Neural progenitor cell (in vitro differentiated cells): ENCODE measurements around the gene UNCX. TPM values are rescaled to one million over a fixed set of nuclear protein-coding genes. Genes with fewer than 3 reads are reported as not detected.

Experiments used
- DNase-seq: peaks from one replicate; pipeline ENCODE4 v3.0.0-alpha.2; 2016; ENCODE audit warnings: low spot score
- H2AFZ ChIP-seq: fragments of 200-600 bp; sonication (generic); replicated peaks from 2 replicates; pipeline ENCODE4 v1.6.1; 2016; ENCODE audit warnings: antibody characterized with exemption
- H3F3A ChIP-seq: fragments of 200-600 bp; sonication (generic); 2 replicates; pipeline ENCODE4 v1.6.1; 2016; ENCODE audit warnings: antibody characterized with exemption, low read depth
- H3K27ac ChIP-seq: fragments of 200-600 bp; sonication (generic); 2 replicates; pipeline ENCODE4 v1.5.1; 2016; ENCODE audit warnings: mild to moderate bottlenecking
- H3K27me3 ChIP-seq: fragments of 200-600 bp; sonication (generic); 2 replicates; pipeline ENCODE4 v1.6.1; 2016; ENCODE audit warnings: mild to moderate bottlenecking, moderate library complexity
- H3K36me3 ChIP-seq: fragments of 200-600 bp; sonication (generic); 2 replicates; pipeline ENCODE4 v1.5.1; 2016
- H3K4me1 ChIP-seq: fragments of 200-600 bp; sonication (generic); 2 replicates; pipeline ENCODE4 v1.6.1; 2016; ENCODE audit warnings: mixed run types
- H3K4me2 ChIP-seq: fragments of 200-600 bp; sonication (generic); 2 replicates; pipeline ENCODE4 v1.6.1; 2016
- H3K4me3 ChIP-seq: fragments of 200-600 bp; sonication (generic); 2 replicates; pipeline ENCODE4 v1.5.1; 2016
- H3K79me2 ChIP-seq: fragments of 200-600 bp; sonication (generic); 2 replicates; pipeline ENCODE4 v1.6.1; 2016; ENCODE audit warnings: low read depth
- H3K9ac ChIP-seq: fragments of 200-600 bp; sonication (generic); 2 replicates; pipeline ENCODE4 v1.6.1; 2016
- H3K9me3 ChIP-seq: fragments of 200-600 bp; sonication (generic); 2 replicates; pipeline ENCODE4 v1.5.1; 2016; ENCODE audit warnings: low read depth
- H4K20me1 ChIP-seq: fragments of 200-600 bp; sonication (generic); 2 replicates; pipeline ENCODE4 v1.6.1; 2016; ENCODE audit warnings: low read depth
- H3K27ac Mint-ChIP-seq: 3 replicates; pipeline ENCODE4 v1.8.0; 2021; ENCODE audit warnings: mixed read lengths
- H3K27me3 Mint-ChIP-seq: 2 replicates; pipeline ENCODE4 v1.8.0; 2022; ENCODE audit warnings: low read depth, mild to moderate bottlenecking, inconsistent platforms, moderate library complexity, mixed read lengths; ENCODE audit not compliant: insufficient read depth
- H3K36me3 Mint-ChIP-seq: 3 replicates; pipeline ENCODE4 v1.8.0; 2021; ENCODE audit warnings: mixed read lengths
- H3K4me1 Mint-ChIP-seq: 3 replicates; pipeline ENCODE4 v1.8.0; 2021; ENCODE audit warnings: mixed read lengths
- H3K4me3 Mint-ChIP-seq: 3 replicates; pipeline ENCODE4 v1.8.0; 2021; ENCODE audit warnings: mild to moderate bottlenecking, moderate library complexity, mixed read lengths
- H3K9me3 Mint-ChIP-seq: 3 replicates; pipeline ENCODE4 v1.8.0; 2020; ENCODE audit warnings: mixed read lengths
- CTCF ChIP-seq: fragments of 200-600 bp; sonication (generic); IDR thresholded peaks from 2 replicates; pipeline ENCODE4 v1.5.1; 2017; ENCODE audit warnings: antibody characterized with exemption, mild to moderate bottlenecking
- EZH2 ChIP-seq: fragments of 200-600 bp; sonication (generic); IDR thresholded peaks from 2 replicates; pipeline ENCODE4 v1.6.1; 2017; ENCODE audit warnings: antibody characterized with exemption, mild to moderate bottlenecking, moderate library complexity
- EZH2phosphoT487 ChIP-seq: fragments of 200-600 bp; sonication (generic); IDR thresholded peaks from 2 replicates; pipeline ENCODE4 v1.6.1; 2017; ENCODE audit warnings: antibody characterized with exemption
- total RNA-seq: library from RNA; depleted of rRNA; stranded (reverse); fragments of >200 nt; gene quantifications from 2 replicates; pipeline ENCODE4 v1.2.3, GENCODE V29; 2015; ENCODE audit warnings: low replicate concordance

UNCX gene
- total RNA-seq, 1 donor from 2014 or later = not detected

GRCh38 chr7:1245524-1246050 lies 12.9 kb downstream of the UNCX start:
- Mint-ChIP-seq H3K27me3 (peaks cover 71% of the 10 kb centered on the region), H3K27ac (no peak overlapping the region), H3K4me1 (peaks cover 16% of the 10 kb centered on the region), H3K4me3 (no peak overlapping the region), H3K9me3 (no peaks in the 10 kb centered on the region), H3K36me3 (no peaks in the 10 kb centered on the region)
- H3K4me3 ChIP-seq = no peak overlapping the region
- TF ChIP-seq EZH2phosphoT487 = no peak
- TF ChIP-seq EZH2 = no peak
- TF ChIP-seq CTCF = no peak
- H3K4me1 ChIP-seq = peaks cover 29% of the 10 kb centered on the region
- no peaks in the 10 kb centered on the region for H3K9me3 ChIP-seq
- peaks cover 38% of the 10 kb centered on the region for H3F3A ChIP-seq
- no peak overlapping the region for H3K27ac ChIP-seq
- no peak overlapping the region for H3K4me2 ChIP-seq
- peaks cover 100% of the 10 kb centered on the region for H3K27me3 ChIP-seq
- DNase-seq = peak; percentile 41
- H4K20me1 ChIP-seq = peaks cover 89% of the 10 kb centered on the region
- no peaks in the 10 kb centered on the region for H3K79me2 ChIP-seq
- no peak overlapping the region for H3K9ac ChIP-seq
- no peak overlapping the region for H2AFZ ChIP-seq
- H3K36me3 ChIP-seq = no peaks in the 10 kb centered on the region

DNA sequence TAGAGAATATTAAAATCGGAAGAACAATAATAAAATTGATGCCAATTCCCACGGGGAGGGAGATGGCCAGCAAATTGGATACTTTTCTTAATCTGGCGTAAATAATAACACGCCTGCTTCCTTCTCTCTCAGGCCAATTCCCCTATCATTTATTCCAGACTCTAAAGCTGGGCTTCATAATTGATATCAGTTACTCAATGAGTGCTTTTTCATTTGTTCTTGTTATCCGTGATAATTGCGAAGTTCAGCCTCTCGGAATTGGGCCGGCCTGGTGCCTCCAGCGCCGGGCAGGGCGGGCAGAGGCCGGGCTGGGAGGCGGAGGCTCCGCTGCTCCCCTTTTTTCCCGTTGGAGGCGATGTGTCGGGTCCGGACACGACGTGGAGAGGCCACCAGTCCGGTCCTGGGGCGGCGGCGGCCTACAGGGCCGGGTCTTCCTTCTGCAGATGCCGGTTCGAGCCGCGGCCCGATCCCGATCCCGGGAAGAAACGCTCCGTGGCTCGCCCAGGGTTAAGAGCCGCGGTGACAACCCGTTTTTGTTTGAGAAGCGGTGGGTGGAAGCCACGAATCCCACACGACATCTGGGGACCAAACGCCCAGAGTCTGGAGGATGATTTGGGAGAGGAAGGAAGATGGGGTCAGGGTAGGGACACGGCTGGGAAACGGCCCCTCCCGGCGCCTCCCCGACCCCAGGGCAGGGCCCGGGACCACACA lies 13.6 kb downstream of the UNCX start:
- Histone ChIP-seq H3K9ac (no peak overlapping the region), H2AFZ (no peak overlapping the region), H3K4me2 (no peak overlapping the region), H4K20me1 (peaks cover 81% of the 10 kb centered on the region), H3F3A (peaks cover 38% of the 10 kb centered on the region), H3K27ac (no peak overlapping the region), H3K27me3 (peaks cover 100% of the 10 kb centered on the region), H3K4me3 (no peak overlapping the region), H3K4me1 (peaks cover 29% of the 10 kb centered on the region), H3K9me3 (no peaks in the 10 kb centered on the region), H3K36me3 (no peaks in the 10 kb centered on the region), H3K79me2 (no peaks in the 10 kb centered on the region)
- H3K4me1 Mint-ChIP-seq = peaks cover 17% of the 10 kb centered on the region
- peak; percentile 99 for TF ChIP-seq EZH2
- no peak for TF ChIP-seq CTCF
- peak; percentile 96 for TF ChIP-seq EZH2phosphoT487
- DNase-seq = peak; percentile 51
- no peaks in the 10 kb centered on the region for H3K36me3 Mint-ChIP-seq
- H3K4me3 Mint-ChIP-seq = no peak overlapping the region
- no peaks in the 10 kb centered on the region for H3K9me3 Mint-ChIP-seq
- H3K27ac Mint-ChIP-seq = no peak overlapping the region
- H3K27me3 Mint-ChIP-seq = peaks cover 71% of the 10 kb centered on the region

DNA sequence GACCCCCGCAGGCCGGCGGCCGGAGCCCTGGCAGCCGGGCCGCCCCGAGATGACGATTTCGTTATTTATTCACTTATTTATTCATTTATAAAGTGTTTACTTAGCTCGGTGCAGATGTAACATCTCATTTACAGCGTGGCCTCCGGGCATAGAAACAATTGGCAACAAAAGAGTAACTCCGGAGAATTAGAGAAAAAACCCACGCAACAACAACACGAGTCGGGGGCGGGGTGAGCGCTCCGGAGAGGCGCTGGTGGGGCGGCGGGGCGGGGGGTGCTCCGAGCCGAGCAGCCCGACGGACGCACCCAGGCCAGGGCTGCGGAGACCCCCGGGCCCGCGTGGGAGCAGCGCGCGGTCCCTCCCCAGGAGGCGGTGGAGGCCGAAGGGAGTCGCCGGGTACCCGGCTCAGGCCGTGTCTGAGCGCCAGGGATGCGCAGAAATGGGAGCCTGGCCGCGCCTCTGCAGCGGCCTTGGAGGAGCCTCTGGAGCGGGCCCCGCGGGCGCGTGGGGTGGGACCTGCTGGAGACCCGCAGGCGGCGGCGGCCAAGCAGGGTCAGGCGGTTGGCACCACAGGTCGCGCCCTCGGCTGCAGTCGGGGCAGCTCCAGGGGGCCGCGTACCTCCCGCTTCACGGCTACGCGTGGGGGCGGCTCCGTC lies 14.3 kb downstream of the UNCX start:
- Mint-ChIP-seq H3K27ac (no peak overlapping the region), H3K27me3 (peaks cover 71% of the 10 kb centered on the region), H3K9me3 (no peaks in the 10 kb centered on the region), H3K36me3 (no peaks in the 10 kb centered on the region), H3K4me3 (no peak overlapping the region), H3K4me1 (peaks cover 16% of the 10 kb centered on the region)
- H3K36me3 ChIP-seq = no peaks in the 10 kb centered on the region
- H3K9me3 ChIP-seq = no peaks in the 10 kb centered on the region
- H3F3A ChIP-seq = peaks cover 36% of the 10 kb centered on the region
- peak overlapping the region; percentile 74 for H3K4me2 ChIP-seq
- peaks cover 100% of the 10 kb centered on the region for H3K27me3 ChIP-seq
- no peaks in the 10 kb centered on the region for H3K79me2 ChIP-seq
- H3K4me3 ChIP-seq = peak overlapping the region; percentile 26
- TF ChIP-seq EZH2phosphoT487 (peak; percentile 93), CTCF (no peak), EZH2 (peak; percentile 97)
- peaks cover 26% of the 10 kb centered on the region for H3K4me1 ChIP-seq
- DNase-seq = peak; percentile 34
- no peak overlapping the region for H3K9ac ChIP-seq
- H2AFZ ChIP-seq = no peak overlapping the region
- H4K20me1 ChIP-seq = peaks cover 74% of the 10 kb centered on the region
- H3K27ac ChIP-seq = no peak overlapping the region
